GM12892 (cell line): ENCODE data around the gene ZSCAN4.

Experiments used
- DNase-seq: peaks from one replicate; pipeline ENCODE4 v3.0.0; 2011; ENCODE audit not compliant: insufficient read length
- FAIRE-seq: peaks from 2 replicates; lab custom pipeline; 2011; peaks lifted over from hg19 to GRCh38; lab: Jason Lieb, UNC
- POLR2A ChIP-seq: IDR thresholded peaks from 2 replicates; pipeline ENCODE4 v1.6.1; 2011; ENCODE audit warnings: low read depth, low read length, control low read depth
- POLR2AphosphoS5 ChIP-seq: IDR thresholded peaks from 2 replicates; pipeline ENCODE4 v1.6.1; 2011; ENCODE audit warnings: low read depth, low read length, control low read depth
- TAF1 ChIP-seq: IDR thresholded peaks from 2 replicates; pipeline ENCODE4 v1.6.1; 2011; ENCODE audit warnings: low read depth, mild to moderate bottlenecking, control low read depth, low read length, borderline replicate concordance

ZSCAN4 gene

DNA sequence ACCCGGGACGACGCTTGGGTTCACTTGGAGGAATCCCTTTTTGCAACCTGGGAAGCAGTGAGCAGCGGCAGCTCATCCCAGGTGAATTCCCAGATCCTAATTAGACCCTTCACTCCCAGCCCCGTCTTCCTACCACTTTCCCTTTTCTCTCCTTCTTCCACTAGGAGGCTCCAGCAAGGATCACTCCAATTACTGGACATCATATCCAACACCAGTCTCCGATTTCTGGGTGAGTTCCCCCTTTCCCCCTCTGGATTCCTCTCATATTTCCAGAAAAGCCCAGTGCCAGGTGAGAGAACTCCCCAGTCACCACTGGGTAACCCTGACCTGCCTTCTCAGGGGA, 17.1 kb upstream of the ZSCAN4 start:
- FAIRE-seq = no peak
- DNase-seq = no peak
- TF ChIP-seq POLR2A (no peak), POLR2AphosphoS5 (no peak), TAF1 (no peak)

DNA sequence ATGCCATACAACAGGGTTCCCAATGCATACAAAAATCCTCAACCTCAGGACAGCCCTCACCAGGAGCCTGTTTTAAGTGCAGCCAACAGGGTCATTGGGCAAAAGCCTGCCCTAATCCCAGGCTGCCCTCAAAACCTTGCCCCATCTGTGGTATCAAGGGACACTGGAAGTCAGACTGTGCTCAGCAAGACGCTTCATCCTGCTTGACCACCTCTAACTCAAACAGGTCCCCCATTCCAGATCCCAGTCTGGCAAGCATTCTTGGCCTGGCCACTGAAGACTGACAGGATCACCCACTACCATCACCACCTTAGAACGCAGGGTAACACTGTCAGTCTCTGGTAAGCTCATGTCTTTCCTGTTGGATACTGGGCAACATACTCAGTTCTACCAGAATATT, 15.0 kb upstream of the ZSCAN4 start:
- DNase-seq (no peak), FAIRE-seq (no peak)
- no peak for TF ChIP-seq TAF1
- TF ChIP-seq POLR2A = no peak
- TF ChIP-seq POLR2AphosphoS5 = no peak

DNA sequence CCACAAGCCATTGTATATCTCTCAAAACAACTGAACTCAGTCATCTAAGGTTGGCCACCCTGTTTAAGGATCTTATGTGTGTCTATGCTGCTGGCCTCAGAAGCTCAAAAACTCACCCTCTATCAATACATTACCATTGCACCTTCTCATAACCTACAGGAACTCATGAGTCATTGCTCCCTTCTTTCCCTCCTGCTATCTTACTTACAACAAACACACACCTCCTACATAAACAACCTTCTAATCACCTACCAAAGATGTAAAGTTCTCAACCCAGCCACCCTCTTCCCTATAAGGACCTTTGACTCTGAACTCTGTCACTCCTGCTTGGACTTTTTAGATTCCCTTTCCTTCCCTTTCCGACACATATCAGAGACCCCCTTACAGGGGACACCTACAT, 13.3 kb upstream of the ZSCAN4 start:
- DNase-seq = no peak
- FAIRE-seq = no peak
- TF ChIP-seq POLR2AphosphoS5 = no peak
- TF ChIP-seq POLR2A = no peak
- TF ChIP-seq TAF1 = no peak

DNA sequence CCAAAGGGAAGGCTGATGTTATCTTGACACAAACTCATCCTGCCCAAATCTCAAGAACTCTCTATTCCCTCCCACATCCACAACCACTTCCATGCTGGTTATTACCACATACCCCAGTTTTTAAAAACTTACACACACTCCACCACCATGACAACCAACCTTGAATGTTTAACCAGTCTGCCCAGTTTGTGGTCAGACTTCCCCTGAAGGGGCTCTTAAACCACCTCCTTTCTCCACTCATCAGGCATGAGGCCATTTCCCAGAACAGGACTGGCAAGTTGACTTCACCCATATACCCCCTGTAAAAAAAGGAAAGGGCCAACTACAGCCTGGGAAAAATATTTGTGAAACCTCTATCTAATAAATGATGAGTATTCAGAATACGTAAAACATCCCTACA, 12.4 kb upstream of the ZSCAN4 start:
- no peak for DNase-seq
- no peak for FAIRE-seq
- TF ChIP-seq TAF1 (no peak), POLR2A (no peak), POLR2AphosphoS5 (no peak)

DNA sequence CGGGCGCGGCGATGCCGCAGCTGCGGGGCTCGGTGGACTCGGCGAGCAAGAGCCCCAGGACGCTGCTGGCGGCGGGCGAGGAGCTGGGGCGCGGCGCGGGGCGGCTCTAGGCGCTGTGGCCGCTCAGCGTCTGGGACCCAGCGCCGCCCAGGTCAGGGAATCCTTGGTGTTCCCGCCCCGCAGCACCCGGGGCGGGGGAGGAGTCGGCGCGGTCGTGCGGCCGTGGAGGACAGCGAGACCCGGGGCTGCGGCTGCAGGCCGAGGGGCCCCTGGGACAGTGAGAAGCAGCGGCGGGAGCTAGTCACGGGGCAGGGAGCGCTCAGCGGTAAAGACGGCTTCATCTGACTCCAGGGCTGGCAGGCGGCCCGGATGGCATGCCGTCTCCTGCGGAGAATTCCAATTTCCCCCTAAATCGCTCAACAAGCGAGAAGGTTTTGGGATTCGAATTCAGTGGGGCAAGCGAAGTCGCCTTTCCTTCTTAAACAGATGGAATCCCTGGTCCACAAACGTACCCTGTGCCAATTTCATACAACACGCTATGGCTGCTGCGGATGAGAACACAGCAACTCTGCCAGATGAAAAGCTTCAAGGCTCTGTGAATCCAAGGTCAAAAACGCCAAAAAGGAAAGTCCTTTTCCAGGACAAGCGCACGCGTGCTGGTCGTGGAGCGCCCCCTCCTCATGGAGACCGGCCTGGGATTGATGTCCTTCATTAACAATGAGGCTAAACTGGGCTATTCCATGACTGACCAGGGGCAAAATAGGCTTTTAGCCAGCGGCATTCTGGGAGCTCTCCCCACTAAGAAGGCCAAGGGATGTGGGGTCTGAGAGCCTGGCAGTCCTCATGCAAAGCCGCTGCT, 4.2 kb upstream of the ZSCAN4 start:
- no peak for TF ChIP-seq POLR2A
- TF ChIP-seq TAF1 = no peak
- TF ChIP-seq POLR2AphosphoS5 = no peak
- FAIRE-seq (no peak), DNase-seq (no peak)

DNA sequence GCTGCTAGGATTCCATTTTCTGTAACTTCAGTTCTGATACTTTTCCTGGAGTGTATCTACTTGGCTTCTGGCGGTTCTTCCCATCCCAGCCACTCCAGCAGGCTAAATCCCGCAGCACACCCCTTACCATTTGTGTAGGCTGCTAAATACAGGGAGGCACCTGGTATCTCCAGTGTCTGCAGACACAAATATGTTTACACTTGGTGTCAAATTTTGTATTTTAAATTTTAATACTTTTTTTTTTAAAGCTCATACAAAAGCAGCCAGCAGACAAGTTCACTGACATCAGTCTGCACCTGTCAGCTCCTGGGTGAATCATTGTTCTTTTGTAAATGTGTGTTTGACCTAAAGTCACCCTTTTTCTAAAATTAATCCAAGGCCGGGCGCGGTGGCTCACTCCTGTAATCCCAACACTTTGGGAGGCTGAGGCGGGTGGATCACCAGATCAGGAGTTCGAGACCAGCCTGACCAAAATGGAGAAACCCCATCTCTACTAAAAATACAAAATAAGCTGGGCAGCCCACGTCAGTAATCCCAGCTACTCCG, 3.4 kb upstream of the ZSCAN4 start:
- FAIRE-seq (no peak), DNase-seq (no peak)
- no peak for TF ChIP-seq TAF1
- TF ChIP-seq POLR2AphosphoS5 = no peak
- TF ChIP-seq POLR2A = no peak

DNA sequence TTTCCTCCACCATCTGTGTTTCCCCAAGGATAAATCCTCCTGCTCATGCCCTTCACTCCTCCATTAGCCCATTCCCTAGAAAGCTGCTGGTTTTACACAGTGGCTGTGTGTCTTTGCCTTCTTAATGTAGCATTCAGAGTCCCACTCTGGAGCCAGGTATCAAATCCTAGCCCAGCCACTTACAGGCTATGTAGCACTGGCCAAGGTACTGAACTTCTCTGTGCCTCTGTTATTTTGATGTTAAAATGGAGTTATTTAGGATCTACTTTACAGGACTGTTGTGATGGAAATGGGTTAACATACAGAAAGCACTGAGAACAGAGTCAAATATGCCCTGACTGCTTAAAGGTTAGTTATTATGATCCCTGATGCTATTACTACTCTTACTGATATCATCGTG, 1.5 kb upstream of the ZSCAN4 start:
- no peak for DNase-seq
- FAIRE-seq = no peak

DNA sequence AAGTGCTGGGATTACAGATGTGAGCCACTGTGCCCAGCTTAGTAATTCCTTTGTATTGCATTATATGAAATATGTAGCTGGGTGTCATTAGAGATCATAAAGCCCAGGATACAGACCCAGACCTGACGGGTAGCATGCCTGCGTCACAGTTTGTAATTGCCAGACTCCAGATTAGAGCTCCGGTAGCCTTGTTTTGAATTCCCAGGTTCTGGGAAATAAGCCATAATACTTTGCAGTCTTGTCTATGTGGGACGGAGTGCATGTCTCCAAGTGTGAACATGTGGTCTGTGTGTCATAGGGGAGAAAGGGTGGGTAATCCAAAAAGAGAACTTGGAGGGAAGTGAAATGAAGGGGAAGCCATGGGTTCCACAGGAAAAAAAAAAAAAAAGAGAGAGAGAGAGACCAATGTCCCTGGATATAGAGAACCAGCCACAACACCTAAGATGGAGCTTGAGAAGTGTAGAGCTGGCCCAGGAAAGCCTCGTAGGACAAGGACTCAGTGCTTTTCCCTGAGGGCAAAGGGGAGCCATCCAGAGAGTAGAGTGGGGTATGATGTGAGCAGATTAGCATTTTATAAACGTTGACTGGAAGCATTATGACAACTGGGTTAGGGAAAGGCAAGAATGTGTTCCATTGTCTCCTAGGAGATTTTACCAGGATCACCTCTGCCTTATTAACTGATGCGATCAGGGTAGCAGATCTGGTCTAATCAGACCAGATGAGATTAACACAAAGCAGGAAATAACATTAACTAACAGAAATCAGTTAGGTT, 2.6 kb downstream of the ZSCAN4 start:
- DNase-seq = no peak
- no peak for TF ChIP-seq POLR2A
- TF ChIP-seq TAF1 = no peak
- TF ChIP-seq POLR2AphosphoS5 = no peak
- FAIRE-seq = no peak

More for the DNA sequence above, 1.5 kb upstream of the ZSCAN4 start:
- TF ChIP-seq POLR2AphosphoS5 (no peak), POLR2A (no peak), TAF1 (no peak)

DNA sequence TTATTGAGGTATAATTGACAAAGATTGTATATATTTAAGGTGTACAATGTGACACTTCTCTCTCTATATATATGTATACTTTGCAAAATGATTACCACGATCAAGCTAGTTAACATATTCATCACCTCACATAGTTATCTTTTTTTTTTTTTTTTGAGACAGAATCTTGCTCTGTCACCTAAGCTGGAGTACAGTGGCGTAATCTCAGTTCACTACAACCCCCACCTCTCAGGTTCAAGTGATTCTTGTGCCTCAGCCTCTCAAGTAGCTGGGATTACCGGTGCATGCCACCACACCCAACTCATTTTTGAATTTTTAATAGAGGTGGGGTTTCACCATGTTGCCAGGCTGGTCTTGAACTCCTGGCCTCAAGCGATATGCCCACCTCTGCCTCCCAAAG, 3.7 kb downstream of the ZSCAN4 start:
- no peak for DNase-seq
- FAIRE-seq = no peak
- TF ChIP-seq TAF1 = no peak
- no peak for TF ChIP-seq POLR2AphosphoS5
- no peak for TF ChIP-seq POLR2A

DNA sequence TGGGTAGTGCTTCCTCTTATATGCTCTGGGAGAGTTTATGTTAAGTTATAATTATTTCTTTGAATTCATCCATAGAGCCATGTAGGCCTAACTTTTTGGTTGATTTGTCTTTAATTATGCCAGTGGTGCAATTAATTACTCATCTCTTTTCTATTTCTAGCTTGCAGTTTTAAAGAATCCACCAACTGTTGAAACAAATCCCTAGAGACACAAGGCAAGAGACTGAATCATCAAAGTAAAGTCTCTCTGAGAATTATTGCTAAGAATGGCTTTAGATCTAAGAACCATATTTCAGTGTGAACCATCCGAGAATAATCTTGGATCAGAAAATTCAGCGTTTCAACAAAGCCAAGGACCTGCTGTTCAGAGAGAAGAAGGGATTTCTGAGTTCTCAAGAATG, 7.1 kb downstream of the ZSCAN4 start:
- DNase-seq = no peak
- no peak for FAIRE-seq

DNA sequence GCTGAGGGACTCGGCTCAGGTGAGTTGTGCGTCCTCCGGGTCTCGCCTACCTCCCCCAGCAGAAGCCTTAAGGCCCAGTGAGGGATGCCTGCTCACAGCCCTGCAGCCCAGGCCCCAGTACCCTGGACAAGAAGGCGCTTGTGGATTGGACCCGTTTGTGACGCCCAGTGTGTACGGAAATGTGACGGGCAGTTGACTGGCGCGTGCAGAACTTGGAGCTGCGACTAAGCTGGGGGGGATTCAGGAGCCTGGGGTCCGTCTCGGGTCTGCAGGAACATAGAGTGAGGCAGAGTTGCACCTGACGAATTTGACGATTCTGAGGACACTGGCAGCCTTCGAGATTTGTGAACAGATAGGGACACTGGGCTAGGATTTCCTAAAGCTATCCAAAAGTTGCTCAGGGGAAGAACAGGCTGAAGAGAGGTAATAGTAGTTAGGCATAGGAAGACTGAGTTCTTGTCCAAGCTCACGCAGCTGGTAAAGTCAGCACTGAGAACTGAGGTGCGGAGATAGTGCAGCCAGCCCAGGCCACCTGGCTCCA, 13.6 kb downstream of the ZSCAN4 start:
- DNase-seq (no peak), FAIRE-seq (no peak)
- TF ChIP-seq TAF1 (no peak), POLR2A (no peak), POLR2AphosphoS5 (no peak)

More for the DNA sequence above, 7.1 kb downstream of the ZSCAN4 start:
- TF ChIP-seq POLR2A = no peak
- TF ChIP-seq TAF1 = no peak
- no peak for TF ChIP-seq POLR2AphosphoS5

DNA sequence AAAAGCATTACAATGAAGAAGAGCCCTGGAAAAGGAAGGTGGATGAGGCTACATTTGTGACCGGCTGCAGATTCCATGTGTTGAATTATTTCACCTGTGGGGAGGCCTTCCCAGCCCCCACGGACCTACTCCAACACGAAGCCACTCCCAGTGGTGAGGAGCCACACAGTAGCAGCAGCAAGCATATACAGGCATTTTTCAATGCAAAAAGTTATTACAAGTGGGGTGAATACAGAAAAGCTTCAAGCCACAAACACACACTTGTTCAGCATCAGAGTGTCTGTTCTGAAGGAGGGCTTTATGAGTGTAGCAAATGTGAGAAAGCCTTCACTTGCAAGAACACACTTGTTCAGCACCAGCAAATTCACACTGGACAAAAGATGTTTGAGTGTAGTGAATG, 18.0 kb downstream of the ZSCAN4 start:
- FAIRE-seq (no peak), DNase-seq (no peak)
- TF ChIP-seq POLR2AphosphoS5 (no peak), POLR2A (no peak), TAF1 (no peak)
